NCI-H2029 (cell line): ENCODE results near the gene TMEM63A.
"Not testable (repeated sequence)": the region's sequence is repeated elsewhere in the genome, so short reads cannot be mapped to it uniquely, and the experiment has no call there.

Experiments used
- DNase-seq: peaks from one replicate; lab custom pipeline; 2025; lab: John Stamatoyannopoulos, UW

Gene TMEM63A

GRCh38 chr1:225881959-225882693, at the start of gene TMEM63A:
Gene TMEM63A, minus strand, starts transcription at chr1:225882380. Its CDS starts 4,800 bp downstream, at chr1:225877580.
- DNase-seq: peak; percentile 42

GRCh38 chr1:225931270-225932136, 49.3 kb upstream of the TMEM63A start:
- DNase-seq: no peak

DNA sequence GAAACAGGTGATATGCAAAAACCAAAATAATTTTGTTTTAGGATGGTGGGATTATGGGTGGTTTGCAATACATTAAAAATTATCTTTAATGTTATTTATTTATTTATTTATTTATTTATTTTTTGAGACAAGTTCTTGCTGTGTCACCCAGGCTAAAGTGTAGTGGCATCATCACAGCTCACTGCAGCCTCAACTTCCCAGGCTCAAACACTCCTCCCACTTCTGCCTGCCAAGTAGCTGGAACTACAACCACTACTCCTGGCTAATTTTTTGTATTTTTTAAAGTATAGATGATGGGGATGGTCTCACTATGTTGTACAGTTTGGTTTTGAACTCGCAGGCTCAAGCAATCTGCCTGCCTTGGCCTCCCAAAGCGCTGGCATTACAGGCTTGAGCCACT, 48.4 kb upstream of the TMEM63A start:
- no peak for DNase-seq

GRCh38 chr1:225929462-225929861, 47.3 kb upstream of the TMEM63A start:
- DNase-seq: not testable (repeated sequence)

DNA sequence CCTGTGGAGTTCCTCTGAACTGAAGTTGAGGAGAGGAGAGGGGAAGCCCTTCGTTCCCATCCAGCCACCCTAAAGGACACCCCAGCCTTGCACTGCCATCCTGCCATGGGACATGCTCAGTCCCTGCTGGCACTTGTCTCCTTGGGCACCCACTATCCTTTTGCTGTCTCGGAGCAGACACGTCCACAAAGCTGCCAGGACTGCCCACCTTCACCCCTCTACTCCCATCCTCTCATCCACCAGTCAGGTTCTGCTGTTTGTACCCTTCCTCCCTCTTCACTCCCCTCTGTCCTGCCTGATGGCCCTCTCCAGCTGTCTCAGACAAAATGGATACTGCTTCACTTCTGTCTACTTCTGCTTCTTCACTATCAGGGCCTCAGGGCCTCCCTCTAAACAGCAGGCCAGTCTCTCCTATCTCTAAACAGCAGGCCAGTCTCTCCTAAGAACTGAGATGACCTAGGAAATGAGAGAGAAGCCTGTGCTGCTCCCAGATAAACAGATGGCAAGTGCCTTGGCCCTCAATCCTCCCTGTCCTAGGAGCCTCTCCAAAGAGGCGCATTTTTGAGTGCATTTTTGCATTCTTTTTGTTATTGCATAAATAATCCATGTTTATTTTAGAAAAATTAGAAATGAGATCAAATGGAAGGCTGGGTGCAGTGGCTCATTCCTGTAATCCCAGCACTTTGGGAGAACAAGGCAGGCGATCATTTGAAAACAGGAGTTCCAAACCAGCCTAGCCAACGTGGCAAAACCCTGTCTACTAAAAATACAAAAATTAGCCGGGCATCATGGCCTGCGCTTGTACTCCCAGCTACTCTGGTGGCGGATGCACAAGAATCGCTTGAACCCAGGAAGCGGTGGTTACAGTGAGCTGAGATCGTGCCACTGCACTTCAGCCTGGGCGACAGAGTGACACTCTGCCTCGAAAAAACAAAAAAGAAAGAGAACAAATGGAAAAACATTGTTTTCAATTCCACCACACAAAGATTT, 46.3 kb upstream of the TMEM63A start:
- no peak for DNase-seq

DNA sequence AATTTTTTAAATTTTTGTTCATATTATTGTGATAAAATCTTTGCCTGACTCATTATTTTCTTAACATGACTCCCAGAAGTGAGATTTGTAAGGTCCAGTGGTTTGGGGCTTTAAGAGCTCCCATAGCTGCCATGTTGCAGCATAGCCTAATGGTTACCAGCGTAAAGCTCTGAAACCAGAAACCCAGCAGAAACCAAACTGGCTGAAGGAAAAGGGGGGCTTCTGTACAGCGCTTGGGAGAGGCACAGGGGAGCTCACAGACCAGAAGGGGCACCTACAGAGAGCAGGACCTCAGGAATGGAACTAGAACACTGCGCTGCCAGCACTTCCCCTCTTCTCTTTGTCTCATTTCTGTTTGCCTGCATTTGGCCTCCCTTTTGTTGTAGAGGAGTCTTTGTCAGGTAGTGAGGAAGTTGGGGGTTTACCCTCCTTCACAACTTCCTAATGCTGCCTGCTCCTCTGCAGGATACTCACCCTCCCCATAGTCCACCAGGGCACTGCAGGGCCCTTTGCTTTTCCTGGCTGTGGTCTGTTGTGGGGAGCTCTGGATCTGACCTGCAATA, 44.5 kb upstream of the TMEM63A start:
- DNase-seq: no peak

GRCh38 chr1:225923692-225924555, 41.7 kb upstream of the TMEM63A start, which contains the start of gene PYCR2:
Gene PYCR2, minus strand, starts transcription at chr1:225924250. Its CDS starts 140 bp downstream, at chr1:225924110.
- DNase-seq: peak; percentile 94

DNA sequence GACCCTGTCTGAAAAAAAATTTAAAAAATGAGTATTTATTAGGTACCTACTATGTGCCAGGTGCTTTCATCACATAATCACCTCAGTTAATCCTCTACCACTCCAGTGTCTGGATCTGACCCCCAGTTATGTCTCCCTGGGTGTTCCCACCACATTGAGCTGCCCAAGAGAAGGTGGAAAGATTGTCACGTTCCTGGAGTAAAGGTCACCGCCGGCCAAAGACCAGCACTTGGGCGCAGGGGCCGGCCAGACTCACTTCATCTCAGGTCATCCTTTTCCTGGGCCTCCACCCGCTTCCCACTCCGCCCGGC, 41.2 kb upstream of the TMEM63A start:
- DNase-seq: no peak

- DNase-seq: peak; percentile 82
Observed at GRCh38 chr1:225921734-225922709, 39.8 kb upstream of the TMEM63A start.

GRCh38 chr1:225919906-225920305, 37.7 kb upstream of the TMEM63A start:
- DNase-seq: peak; percentile 87

DNA sequence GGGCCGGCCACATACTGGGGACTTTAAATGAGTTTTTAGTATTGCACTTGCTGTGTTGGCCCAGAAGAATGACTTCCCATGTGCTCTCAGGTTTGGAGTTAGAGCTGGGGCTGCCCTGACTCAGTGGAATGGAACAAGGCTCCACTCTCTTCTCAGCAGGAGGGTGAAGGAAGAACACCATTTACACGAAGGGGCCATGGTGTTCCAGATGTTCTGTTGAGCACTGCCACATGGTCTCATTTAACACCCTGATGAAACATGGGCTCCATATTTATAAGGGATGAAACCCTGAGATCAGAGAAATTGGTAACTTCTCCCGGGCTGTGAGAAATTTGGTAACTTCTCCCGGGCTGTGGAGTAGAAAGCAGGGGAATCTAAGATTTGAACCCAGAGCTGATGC, 36.1 kb upstream of the TMEM63A start:
- DNase-seq: no peak

GRCh38 chr1:225917536-225917935, 35.4 kb upstream of the TMEM63A start:
- no peak for DNase-seq

- DNase-seq: no peak
Observed at GRCh38 chr1:225917101-225917500, 34.9 kb upstream of the TMEM63A start.

DNA sequence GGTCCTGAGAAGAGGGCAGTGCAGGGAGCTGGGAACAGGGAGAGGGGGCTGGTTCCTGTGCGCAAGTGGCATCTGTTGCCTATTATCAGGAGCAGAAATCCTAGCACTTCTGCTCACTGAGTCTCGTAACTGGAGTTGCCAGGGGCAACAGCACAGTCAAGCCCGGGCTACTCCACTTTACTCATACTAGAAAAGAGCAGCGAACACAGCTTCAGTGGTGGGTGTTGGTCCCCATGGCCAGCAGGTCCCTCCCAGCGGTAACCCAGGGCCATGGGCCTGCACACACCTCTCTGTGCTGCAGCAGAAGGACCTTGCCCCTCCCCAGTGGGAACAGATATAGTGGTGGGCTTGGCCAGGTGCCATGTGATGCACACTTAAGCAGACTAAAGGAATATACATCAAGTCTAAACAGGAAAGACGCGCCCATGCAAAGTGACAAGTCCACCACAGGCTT, 33.4 kb upstream of the TMEM63A start:
- peak; percentile 52 for DNase-seq

GRCh38 chr1:225914947-225915346, 32.8 kb upstream of the TMEM63A start:
- no peak for DNase-seq

GRCh38 chr1:225914391-225914790, 32.2 kb upstream of the TMEM63A start:
- no peak for DNase-seq

- no peak for DNase-seq
Observed at GRCh38 chr1:225911191-225912130, 29.3 kb upstream of the TMEM63A start.

- peak; percentile 46 for DNase-seq
Observed at GRCh38 chr1:225909477-225909876, 27.3 kb upstream of the TMEM63A start.
